IMR-90 (cell line): ENCODE results near the gene ARHGEF37. TPM values are rescaled to one million over a fixed set of nuclear protein-coding genes. Genes with fewer than 3 reads are reported as not detected.

Experiments used
- ATAC-seq: fragments of 200-7000 bp; cut with Tn5 transposase; 2 replicates; pipeline ENCODE4 v1.9.1; 2020; ENCODE audit warnings: low read depth, mild to moderate bottlenecking, moderate library complexity
- BruUV-seq: library from RNA; stranded (reverse); fragments of 400-500 nt; replicated peaks from 2 replicates; lab custom pipeline; 2021; lab: Mats Ljungman, UMichigan
- CTCF ChIA-PET: fragments of 300-600 bp; formaldehyde crosslinking; extraction: SDS; loops from one replicate; lab custom pipeline; 2021; ENCODE audit warnings: antibody characterized with exemption; lab: Yijun Ruan, JAX
- POLR2A ChIA-PET: fragments of 300-600 bp; sonication (Branson Sonifier 250); formaldehyde crosslinking; loops from one replicate; lab custom pipeline; 2022; ENCODE audit warnings: antibody characterized with exemption; ENCODE audit not compliant: unreplicated experiment; lab: Charles Lee
- DNase-seq: peaks from one replicate; pipeline ENCODE4 v3.0.0; 2013
- H2AFZ ChIP-seq: replicated peaks from 2 replicates; pipeline ENCODE3; 2013; ENCODE audit warnings: low read length, mild to moderate bottlenecking; ENCODE audit not compliant: poor library complexity
- H2AK5ac ChIP-seq: 2 replicates; pipeline ENCODE4 v1.6.1; 2013; ENCODE audit warnings: low read depth, low read length, inconsistent platforms
- H2AK9ac ChIP-seq: replicated peaks from 2 replicates; pipeline ENCODE3; 2013; ENCODE audit warnings: mild to moderate bottlenecking, low read depth, low read length, moderate library complexity; ENCODE audit not compliant: poor library complexity
- H2BK120ac ChIP-seq: 2 replicates; pipeline ENCODE4 v1.6.1; 2013; ENCODE audit warnings: low read depth, low read length, inconsistent platforms
- H2BK15ac ChIP-seq: 3 replicates; pipeline ENCODE4 v1.6.1; 2013; ENCODE audit warnings: low read depth, low read length, inconsistent platforms
- H2BK20ac ChIP-seq: 2 replicates; pipeline ENCODE4 v1.6.1; 2013; ENCODE audit warnings: low read depth, mild to moderate bottlenecking, inconsistent platforms, low read length, moderate library complexity
- H2BK5ac ChIP-seq: 2 replicates; pipeline ENCODE4 v1.6.1; 2013; ENCODE audit warnings: mild to moderate bottlenecking, low read depth, low read length, inconsistent platforms; ENCODE audit not compliant: poor library complexity, severe bottlenecking
- H3K14ac ChIP-seq: replicated peaks from 2 replicates; pipeline ENCODE4 v1.6.1; 2013; ENCODE audit warnings: low read depth, low read length, inconsistent platforms
- H3K18ac ChIP-seq: 2 replicates; pipeline ENCODE4 v1.6.1; 2013; ENCODE audit warnings: low read depth, low read length, control low read depth
- H3K23ac ChIP-seq: 2 replicates; pipeline ENCODE4 v1.6.1; 2013; ENCODE audit warnings: low read depth, low read length, inconsistent platforms
- H3K27ac ChIP-seq: 2 replicates; pipeline ENCODE4 v1.5.1; 2013; ENCODE audit warnings: mild to moderate bottlenecking, control low read depth, low read length; ENCODE audit not compliant: insufficient read depth
- H3K27me3 ChIP-seq: 2 replicates; pipeline ENCODE4 v1.6.1; 2013; ENCODE audit warnings: low read length; ENCODE audit not compliant: control insufficient read depth, insufficient read depth
- H3K36me3 ChIP-seq: 2 replicates; pipeline ENCODE4 v1.6.1; 2013; ENCODE audit warnings: low read length, mixed read lengths; ENCODE audit not compliant: control insufficient read depth, insufficient read depth
- H3K4ac ChIP-seq: 2 replicates; pipeline ENCODE4 v1.6.1; 2013; ENCODE audit warnings: low read depth, low read length, inconsistent platforms
- H3K4me1 ChIP-seq: 2 replicates; pipeline ENCODE4 v1.6.1; 2013; ENCODE audit warnings: low read length, mixed read lengths; ENCODE audit not compliant: control insufficient read depth, insufficient read depth
- H3K4me2 ChIP-seq: 2 replicates; pipeline ENCODE4 v1.6.1; 2013; ENCODE audit warnings: low read depth, mild to moderate bottlenecking, control low read depth, low read length, moderate library complexity
- H3K4me3 ChIP-seq: 2 replicates; pipeline ENCODE4 v1.5.1; 2013; ENCODE audit warnings: low read depth, mild to moderate bottlenecking, control low read depth, low read length, moderate library complexity; ENCODE audit not compliant: insufficient read depth
- H3K56ac ChIP-seq: 2 replicates; pipeline ENCODE4 v1.6.1; 2013; ENCODE audit warnings: low read length, inconsistent platforms; ENCODE audit not compliant: insufficient read depth; ENCODE audit errors: extremely low read depth
- H3K79me1 ChIP-seq, 2 experiments: 2 replicates each; pipeline ENCODE4 v1.6.1; 2013; ENCODE audit warnings: low read length in 2 of 2, inconsistent platforms in 1 of 2, low read depth in 1 of 2
- H3K9ac ChIP-seq: 2 replicates; pipeline ENCODE4 v1.6.1; 2013; ENCODE audit warnings: low read depth, low read length, control low read depth
- H3K9me1 ChIP-seq: 2 replicates; pipeline ENCODE4 v1.6.1; 2013; ENCODE audit warnings: low read length, inconsistent platforms; ENCODE audit not compliant: insufficient read depth
- H3K9me3 ChIP-seq: 2 replicates; pipeline ENCODE4 v1.6.1; 2013; ENCODE audit warnings: low read length; ENCODE audit not compliant: control insufficient read depth, insufficient read depth
- H4K20me1 ChIP-seq: 2 replicates; pipeline ENCODE4 v1.6.1; 2013; ENCODE audit warnings: low read length, inconsistent platforms; ENCODE audit not compliant: insufficient read depth
- H4K5ac ChIP-seq: 2 replicates; pipeline ENCODE4 v1.6.1; 2013; ENCODE audit warnings: mild to moderate bottlenecking, low read depth, low read length, control low read depth
- H4K8ac ChIP-seq, 2 experiments: 2 replicates each; pipeline ENCODE4 v1.6.1; 2013; ENCODE audit warnings: low read depth in 2 of 2, low read length in 2 of 2, control low read depth in 1 of 2, inconsistent platforms in 1 of 2
- H4K91ac ChIP-seq: 2 replicates; pipeline ENCODE4 v1.6.1; 2013; ENCODE audit warnings: low read depth, low read length, inconsistent platforms; ENCODE audit not compliant: insufficient read depth
- BHLHE40 ChIP-seq: fragments of 150-350 bp; IDR thresholded peaks from 2 replicates; pipeline ENCODE4 v1.6.1; 2016; ENCODE audit warnings: mild to moderate bottlenecking, low read depth, low read length
- CEBPB ChIP-seq: IDR thresholded peaks from 2 replicates; pipeline ENCODE4 v1.6.1; 2012; ENCODE audit warnings: low read depth, low read length, improper control_type of control experiment
- CHD1 ChIP-seq: IDR thresholded peaks from 2 replicates; pipeline ENCODE4 v1.6.1; 2012; ENCODE audit warnings: low read depth, low read length, improper control_type of control experiment
- CTCF ChIP-seq: conservative IDR thresholded peaks from 2 replicates; pipeline ENCODE4 v1.5.1; 2012; ENCODE audit warnings: mild to moderate bottlenecking, low read depth, low read length, improper control_type of control experiment
- FOS ChIP-seq: fragments of 150-350 bp; IDR thresholded peaks from 2 replicates; pipeline ENCODE4 v1.6.1; 2016; ENCODE audit warnings: low read depth, low read length
- MAFK ChIP-seq: IDR thresholded peaks from 2 replicates; pipeline ENCODE4 v1.6.1; 2012; ENCODE audit warnings: low read depth, low read length, improper control_type of control experiment
- MAZ ChIP-seq: IDR thresholded peaks from 2 replicates; pipeline ENCODE4 v1.6.1; 2012; ENCODE audit warnings: low read depth, mild to moderate bottlenecking, low read length, improper control_type of control experiment, moderate library complexity, borderline replicate concordance
- MXI1 ChIP-seq: IDR thresholded peaks from 2 replicates; pipeline ENCODE4 v1.6.1; 2012; ENCODE audit warnings: low read depth, mild to moderate bottlenecking, low read length, moderate library complexity, borderline replicate concordance
- NFE2L2 ChIP-seq: fragments of 150-350 bp; IDR thresholded peaks from 2 replicates; pipeline ENCODE4 v1.6.1; 2016; ENCODE audit warnings: low read depth, mild to moderate bottlenecking, low read length
- POLR2A ChIP-seq: IDR thresholded peaks from 2 replicates; pipeline ENCODE4 v1.6.1; 2012; ENCODE audit warnings: mild to moderate bottlenecking, low read depth, low read length
- RAD21 ChIP-seq: IDR thresholded peaks from 2 replicates; pipeline ENCODE4 v1.6.1; 2012; ENCODE audit warnings: low read length, improper control_type of control experiment
- RCOR1 ChIP-seq: IDR thresholded peaks from 2 replicates; pipeline ENCODE4 v1.6.1; 2012; ENCODE audit warnings: mild to moderate bottlenecking, low read length, improper control_type of control experiment; ENCODE audit not compliant: insufficient replicate concordance
- RFX5 ChIP-seq: IDR thresholded peaks from 2 replicates; pipeline ENCODE4 v1.8.0; 2012; ENCODE audit warnings: low read depth, mild to moderate bottlenecking, low read length, moderate library complexity
- SMC3 ChIP-seq: fragments of 150-350 bp; IDR thresholded peaks from 2 replicates; pipeline ENCODE4 v1.6.1; 2016; ENCODE audit warnings: low read depth, mild to moderate bottlenecking, antibody characterized with exemption, low read length, moderate library complexity
- USF2 ChIP-seq: fragments of 150-350 bp; IDR thresholded peaks from 2 replicates; pipeline ENCODE4 v1.6.1; 2017; ENCODE audit warnings: mild to moderate bottlenecking, antibody characterized with exemption, low read length, low read depth
- WGBS, 2 experiments: methylation state at CpG; one replicate each; pipeline versions ENCODE4 v1.1.5 to v1.1.7; 2013; ENCODE audit warnings: missing lambda C conversion rate in 2 of 2; ENCODE audit not compliant: insufficient read length in 1 of 2; ENCODE audit errors: extremely low coverage in 2 of 2; 5-methylcytosine and 5-hydroxymethylcytosine counted together
- dilution Hi-C: fragments of 300-500 bp; cut with HindIII; formaldehyde crosslinking; loops from one replicate; pipeline ENCODE4 v1.14.3; 2018; ENCODE audit warnings: low sequenced_read_pairs; ENCODE audit not compliant: unreplicated experiment
- in situ Hi-C: fragments of 300-500 bp; cut with MboI; formaldehyde crosslinking; loops from 3 replicates; pipeline ENCODE4 v1.14.3; 2019; ENCODE audit warnings: low sequenced_read_pairs, inconsistent platforms, mixed read lengths
- intact Hi-C: fragments of 100-400 bp; cut with micrococcal nuclease; formaldehyde crosslinking; loops from 2 replicates; pipeline ENCODE4 v1.10.0; 2022
- polyA plus RNA-seq, 3 experiments: library from polyadenylated mRNA; depleted of rRNA; stranded (reverse); fragments of >200 nt; gene quantifications; 2 replicates each; pipeline ENCODE4 v1.2.3, GENCODE V29; 2012; ENCODE audit warnings: low replicate concordance in 1 of 3
- total RNA-seq: library from RNA; depleted of rRNA; stranded (reverse); fragments of >200 nt; gene quantifications from 2 replicates; pipeline ENCODE4 v1.2.3, GENCODE V29; 2012
- TF ChIP-seq, protein P1 (sequence below): fragments of 150-350 bp; IDR thresholded peaks from 2 replicates; pipeline ENCODE4 v1.6.1; 2016; ENCODE audit warnings: low read depth, mild to moderate bottlenecking, low read length, moderate library complexity, borderline replicate concordance

The ARHGEF37 gene
- total and polyA plus RNA-seq, 2 of the 4 experiments (the other 2 are of a cell fraction) = 0.39 to 0.54 TPM

GRCh38 chr5:149627070-149627469, 45.8 kb downstream of the ARHGEF37 start:
- Histone ChIP-seq H3K27me3 (peaks cover 7% of the 10 kb centered on the region), H3K27ac (no peak overlapping the region), H2AK5ac (no peak overlapping the region), H2BK20ac (no peak overlapping the region), H3K36me3 (no peaks in the 10 kb centered on the region), H4K91ac (no peak overlapping the region), H2BK5ac (no peak overlapping the region), H3K9ac (no peak overlapping the region), H3K23ac (no peak overlapping the region), H2AFZ (no peak overlapping the region), H4K5ac (no peak overlapping the region), H3K9me1 (peaks cover 4% of the 10 kb centered on the region; the same call in 1 of the 2 replicates), H3K4ac (no peak overlapping the region), H2AK9ac (no peak overlapping the region), H3K4me1 (peaks cover under 1% of the 10 kb centered on the region; the same call in 1 of the 2 replicates), H4K20me1 (no peaks in the 10 kb centered on the region), H3K9me3 (no peaks in the 10 kb centered on the region), H3K79me1 (no peaks in the 10 kb centered on the region), H3K18ac (no peak overlapping the region), H3K14ac (no peak overlapping the region), H2BK15ac (no peak overlapping the region), H2BK120ac (no peak overlapping the region), H4K8ac (no peak overlapping the region), H3K4me2 (no peak overlapping the region), H3K56ac (no peak overlapping the region), H3K4me3 (no peak overlapping the region)
- TF ChIP-seq RAD21 (no peak), RFX5 (no peak), MAZ (no peak), MAFK (no peak), POLR2A (no peak), CTCF (no peak), CHD1 (no peak), NFE2L2 (no peak), CEBPB (no peak), BHLHE40 (no peak), RCOR1 (no peak), USF2 (no peak), MXI1 (no peak), SMC3 (no peak), FOS (no peak)
- TF ChIP-seq, protein P1, sequence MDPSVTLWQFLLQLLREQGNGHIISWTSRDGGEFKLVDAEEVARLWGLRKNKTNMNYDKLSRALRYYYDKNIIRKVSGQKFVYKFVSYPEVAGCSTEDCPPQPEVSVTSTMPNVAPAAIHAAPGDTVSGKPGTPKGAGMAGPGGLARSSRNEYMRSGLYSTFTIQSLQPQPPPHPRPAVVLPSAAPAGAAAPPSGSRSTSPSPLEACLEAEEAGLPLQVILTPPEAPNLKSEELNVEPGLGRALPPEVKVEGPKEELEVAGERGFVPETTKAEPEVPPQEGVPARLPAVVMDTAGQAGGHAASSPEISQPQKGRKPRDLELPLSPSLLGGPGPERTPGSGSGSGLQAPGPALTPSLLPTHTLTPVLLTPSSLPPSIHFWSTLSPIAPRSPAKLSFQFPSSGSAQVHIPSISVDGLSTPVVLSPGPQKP = no peak
- dilution Hi-C loops = no loop called here
- ChIA-PET POLR2A (no interaction called here), CTCF (no interaction called here)
- no TSS peak for BruUV-seq
- ATAC-seq (no peak), DNase-seq (no peak)
- in situ Hi-C loops = loop anchor here (25.0 kb wide), 2 partner anchors 585 to 810 kb away; partner anchors contain the start of gene RPS14
- intact Hi-C loops = no loop called here
- WGBS, 2 experiments = 78% methylated on average over 5 of the region's 12 CpGs; no CpG with 5 or more reads in 1 of the 2 experiments
